Measurements from ENCODE around the gene GALM.
"Not testable (repeated sequence)": the region's sequence is repeated elsewhere in the genome, so short reads cannot be mapped to it uniquely, and the experiment has no call there.

GALM gene

DNA sequence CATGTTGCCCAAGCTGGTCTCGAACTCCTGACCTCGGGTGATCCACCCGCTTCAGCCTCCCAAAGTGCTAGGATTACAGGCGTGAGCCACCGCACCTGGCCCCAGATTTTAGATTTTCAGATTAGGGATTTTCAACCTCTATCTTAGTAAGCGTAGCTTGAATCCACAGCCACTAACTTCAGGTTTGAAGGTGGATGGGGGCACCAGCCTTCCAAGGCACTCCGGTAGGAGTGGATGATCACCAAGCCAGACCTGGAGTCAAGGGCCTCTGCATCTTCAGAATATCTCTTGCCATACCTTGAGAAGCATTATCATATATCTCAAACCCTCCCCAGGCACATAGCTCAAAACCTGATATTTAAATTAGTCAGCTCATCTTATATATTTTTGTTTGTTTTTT, 17.9 kb downstream of the GALM start:
- DNase-seq = no peak

- no peak for DNase-seq
These were observed 19.3 kb downstream of the GALM start for GRCh38 chr2:38685116-38685735.

DNA sequence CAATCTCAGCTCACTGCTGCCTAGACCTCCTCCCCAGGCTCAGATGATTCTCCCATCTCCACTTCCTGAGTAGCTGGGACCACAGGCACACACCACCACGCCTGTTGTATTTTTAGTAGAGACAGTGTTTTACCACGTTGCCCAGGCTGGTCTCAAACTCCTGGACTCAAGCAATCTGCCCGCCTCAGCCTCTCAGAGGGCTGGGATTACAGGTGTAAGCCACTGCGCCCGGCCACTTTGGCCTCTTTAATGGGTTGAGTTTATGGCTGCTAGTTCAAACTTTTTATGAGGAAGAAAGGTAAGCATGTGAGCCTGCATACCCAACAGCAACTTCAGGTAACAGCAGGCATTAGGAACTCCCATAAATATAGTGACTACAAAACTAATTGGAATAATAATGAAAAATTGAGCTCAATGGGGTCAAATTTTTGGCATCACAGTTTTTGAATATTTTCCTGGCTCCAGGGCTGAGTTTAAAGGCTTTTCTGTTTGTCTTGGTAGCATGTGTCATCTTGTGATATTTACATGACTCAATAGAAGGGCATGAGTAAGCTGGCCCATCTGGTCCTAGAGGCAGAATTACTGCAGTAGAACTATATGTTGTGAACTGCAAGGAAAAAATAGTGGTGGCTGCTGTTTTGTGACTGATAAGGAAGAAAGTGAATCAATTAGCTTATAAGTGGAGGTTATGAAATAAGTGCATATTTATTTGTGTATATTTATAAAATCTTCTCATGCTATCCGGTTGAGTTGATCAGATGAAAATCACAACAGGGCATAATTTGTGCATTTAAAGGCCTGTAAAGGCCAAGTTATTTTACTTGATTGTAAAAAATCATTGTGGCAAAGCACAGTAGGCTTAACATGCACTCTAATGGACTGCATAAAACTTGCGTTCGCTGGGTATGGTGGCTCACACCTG, 24.8 kb downstream of the GALM start:
- peak; percentile 88 for DNase-seq

DNA sequence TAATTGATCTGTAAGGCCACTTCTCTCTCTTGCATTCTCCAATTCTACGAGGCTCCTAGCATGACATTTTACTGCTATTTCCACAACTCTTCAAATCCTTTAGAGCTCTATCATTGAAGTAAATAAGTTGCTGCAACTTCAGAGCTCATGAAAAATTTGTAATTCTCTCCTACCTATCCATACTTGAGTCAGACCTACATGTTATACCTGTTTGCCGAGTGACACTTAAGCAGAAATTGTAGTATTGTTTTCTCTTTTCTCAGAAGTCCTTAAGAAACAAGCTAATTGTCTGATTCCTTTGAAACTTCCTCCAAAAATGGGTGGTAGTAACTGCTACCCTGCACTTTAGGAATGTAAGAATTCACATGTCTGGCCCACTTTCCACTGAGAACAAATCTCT, 26.1 kb downstream of the GALM start:
- no peak for DNase-seq

GRCh38 chr2:38692636-38693318, 26.9 kb downstream of the GALM start:
- DNase-seq = no peak

- no peak for DNase-seq
These were observed 31.4 kb downstream of the GALM start for GRCh38 chr2:38697116-38697840.

GRCh38 chr2:38698467-38699003, 32.6 kb downstream of the GALM start:
- DNase-seq = no peak

DNA sequence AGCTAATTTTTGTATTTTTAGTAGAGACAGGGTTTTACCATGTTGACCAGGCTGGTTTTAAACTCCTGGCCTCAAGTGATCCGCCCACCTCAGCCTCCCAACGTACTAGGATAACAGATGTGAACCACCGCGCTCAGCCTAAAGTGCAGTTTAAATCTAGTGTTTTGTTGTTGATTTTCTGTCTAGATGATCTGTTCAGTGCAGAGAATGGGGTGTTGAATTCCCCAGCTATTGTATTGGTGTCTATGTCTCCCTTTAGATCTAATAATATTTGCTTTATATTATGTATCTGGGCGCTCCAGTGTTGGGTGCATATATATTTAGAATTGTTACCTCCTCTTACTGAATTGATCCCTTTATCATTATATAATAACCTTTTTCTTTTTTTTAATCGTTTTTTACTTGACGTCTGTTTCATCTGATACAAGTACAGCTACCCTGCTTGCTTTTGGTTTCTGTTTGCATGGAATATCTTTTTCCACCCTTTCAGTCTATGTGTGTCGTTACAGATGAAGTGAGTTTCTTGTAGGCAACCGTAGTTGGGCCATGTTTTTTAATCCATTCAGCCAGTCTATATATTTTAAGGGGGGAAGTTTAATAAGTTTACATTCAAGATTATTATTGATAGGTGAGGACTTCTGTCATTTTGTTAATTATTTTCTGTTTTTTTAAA, 34.3 kb downstream of the GALM start:
- DNase-seq = no peak

- no peak for DNase-seq
These were observed 35.1 kb downstream of the GALM start for GRCh38 chr2:38700881-38701458.

- no peak for DNase-seq
These were observed 35.6 kb downstream of the GALM start for GRCh38 chr2:38701542-38701941.

DNA sequence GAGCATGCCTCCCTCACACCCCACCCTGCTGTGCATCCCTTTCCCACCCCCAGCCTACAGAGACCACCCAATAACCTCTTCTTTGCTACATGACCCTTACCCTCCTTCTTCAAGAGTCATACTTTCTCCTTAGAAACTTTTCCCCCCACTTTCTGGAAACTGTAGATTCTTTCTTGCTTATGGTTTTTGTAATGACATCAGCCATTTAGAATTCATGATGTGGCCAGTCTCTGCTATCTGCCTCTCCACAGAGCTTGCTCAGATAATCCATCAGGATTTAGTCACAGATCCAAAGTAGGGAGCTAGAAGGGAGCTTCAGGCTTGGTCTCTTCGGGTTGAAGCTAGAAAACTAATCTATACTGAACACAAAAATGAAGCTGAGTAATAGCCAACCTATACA, 36.5 kb downstream of the GALM start:
- DNase-seq = peak; percentile 91

DNA sequence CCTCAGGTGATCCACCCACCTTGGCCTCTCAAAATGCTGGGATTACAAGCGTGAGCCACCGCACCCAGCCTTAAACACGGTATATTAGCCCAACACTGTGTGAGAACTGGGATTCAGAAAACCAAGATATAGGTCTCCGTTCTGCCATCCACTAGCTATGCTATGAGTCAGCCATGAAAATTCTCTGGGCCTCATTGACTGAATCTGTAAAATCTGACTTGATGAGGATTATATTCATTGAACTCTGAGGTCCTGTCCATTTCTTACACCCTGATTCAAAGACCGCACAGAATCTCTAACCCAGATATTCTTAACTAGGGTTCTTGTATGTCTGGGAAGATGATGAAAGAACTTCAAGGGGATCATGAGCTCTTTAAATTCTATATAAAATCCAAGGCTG, 37.4 kb downstream of the GALM start:
- DNase-seq = peak; percentile 16

- DNase-seq = no peak
These were observed 38.8 kb downstream of the GALM start for GRCh38 chr2:38704664-38705063.

DNA sequence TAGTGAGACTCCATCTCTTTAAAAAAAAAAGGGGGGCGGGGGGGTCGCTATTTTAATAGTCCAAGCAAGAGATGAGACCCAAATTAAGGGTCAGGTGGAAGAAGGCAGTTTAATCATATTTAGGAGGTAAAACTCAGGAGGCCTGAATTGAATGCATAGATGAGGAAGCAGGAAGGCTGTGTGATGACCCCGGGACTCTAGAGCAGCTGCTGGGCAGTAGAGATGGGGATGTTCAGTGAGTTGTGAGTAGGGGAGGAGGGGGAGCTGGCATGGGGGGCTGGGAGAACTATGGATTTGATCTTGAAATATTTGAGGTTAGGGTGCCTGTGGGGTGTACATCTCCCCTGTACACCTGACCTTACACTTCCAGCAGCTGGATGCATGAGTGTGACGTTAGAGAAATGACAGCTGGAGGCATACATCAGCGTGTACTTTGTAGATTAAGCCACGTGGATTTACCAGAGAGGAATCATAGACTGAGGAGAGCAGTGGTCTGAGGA, 41.0 kb downstream of the GALM start:
- DNase-seq = no peak

DNA sequence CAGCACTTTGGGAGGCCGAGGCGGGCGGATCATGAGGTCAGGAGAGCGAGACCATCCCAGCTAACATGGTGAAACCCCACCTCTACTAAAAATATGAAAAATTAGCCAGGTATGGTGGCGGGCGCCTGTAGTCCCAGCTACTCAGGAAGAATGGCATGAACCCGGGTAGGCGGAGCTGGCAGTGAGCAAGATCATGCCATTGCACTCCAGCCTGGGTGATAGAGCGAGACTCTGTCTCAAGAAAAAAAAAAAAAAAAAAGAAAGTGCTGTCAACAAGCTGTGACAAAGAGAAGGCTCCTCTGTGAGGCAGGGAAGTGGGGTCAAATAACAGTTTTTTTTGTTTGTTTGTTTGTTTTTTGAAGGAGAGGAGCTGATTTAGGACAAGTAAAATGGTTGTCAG, 42.6 kb downstream of the GALM start:
- DNase-seq = not testable (repeated sequence)

- DNase-seq = no peak
These were observed 43.1 kb downstream of the GALM start for GRCh38 chr2:38708900-38709566.

- no peak for DNase-seq
These were observed 43.8 kb downstream of the GALM start for GRCh38 chr2:38709567-38710194.

- no peak for DNase-seq
These were observed 45.6 kb downstream of the GALM start for GRCh38 chr2:38711558-38711957.

DNA sequence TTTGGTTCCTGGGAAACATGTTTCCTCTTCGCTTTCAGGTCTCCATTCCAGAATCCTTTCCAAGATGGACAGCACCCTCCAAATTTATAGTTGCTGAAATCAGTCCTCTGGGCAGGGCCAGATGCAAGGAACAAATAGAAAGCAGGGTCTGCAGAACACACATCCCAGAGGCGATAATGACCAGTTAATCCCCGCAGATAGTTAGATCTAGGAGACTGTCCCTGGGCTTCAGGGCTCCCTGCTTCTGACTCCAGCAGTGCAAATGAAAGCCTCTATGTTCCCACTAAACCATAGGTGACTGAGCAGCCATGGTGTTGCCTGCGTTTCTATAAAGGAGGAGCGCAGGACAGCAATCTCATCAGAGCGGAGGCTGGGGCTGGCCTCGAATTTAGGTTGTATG, 46.5 kb downstream of the GALM start:
- DNase-seq = no peak

- no peak for DNase-seq
These were observed 47.0 kb downstream of the GALM start for GRCh38 chr2:38712871-38713270.

DNA sequence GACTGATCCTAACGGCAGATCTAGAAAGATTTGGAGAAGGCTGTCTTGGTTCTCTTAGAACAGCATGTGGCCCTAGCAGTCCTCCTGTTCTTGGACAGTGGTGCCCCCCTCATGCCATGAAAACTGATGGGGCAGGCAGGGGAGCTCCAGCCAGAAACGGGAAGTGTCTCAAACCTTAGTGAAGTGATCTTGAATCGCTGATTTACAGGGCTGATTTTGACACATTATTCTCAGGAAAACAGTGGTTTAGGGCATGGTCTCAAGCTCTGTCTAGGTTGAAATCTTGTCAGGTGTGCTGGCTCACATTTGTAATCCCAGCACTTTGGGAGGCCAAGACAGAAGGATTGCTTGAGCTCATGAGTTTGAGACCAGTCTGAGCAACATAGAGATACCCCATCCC, 47.4 kb downstream of the GALM start:
- DNase-seq = no peak

All from amniotic stem cell (primary cell).